ENCODE measurements around the gene SERHL2. TPM values are rescaled to one million over a fixed set of nuclear protein-coding genes. Genes with fewer than 3 reads are reported as not detected.
"Not testable (repeated sequence)": the region's sequence is repeated elsewhere in the genome, so short reads cannot be mapped to it uniquely, and the experiment has no call there.

The SERHL2 gene
- total RNA-seq, 1 donor from 2014 or later = not detected

GRCh38 chr22:42544686-42545085 lies 9.1 kb upstream of the SERHL2 start:
- H3K4me3 Mint-ChIP-seq = no peak overlapping the region

GRCh38 chr22:42547562-42547961 lies 6.2 kb upstream of the SERHL2 start:
- peaks cover 8% of the 10 kb centered on the region for H3K9me3 ChIP-seq (ENCODE audit: low read depth)
- TF ChIP-seq CTCF (IDR thresholded peaks at IDR 0.05) = no peak
- TF ChIP-seq EZH2phosphoT487 (IDR thresholded peaks at IDR 0.05) = no peak
- TF ChIP-seq EZH2 (IDR thresholded peaks at IDR 0.05) = no peak
- no peaks in the 10 kb centered on the region for H3K36me3 ChIP-seq
- Mint-ChIP-seq H3K27ac (no peak overlapping the region), H3K9me3 (peaks cover 15% of the 10 kb centered on the region), H3K4me1 (peaks cover 9% of the 10 kb centered on the region), H3K4me3 (no peak overlapping the region), H3K36me3 (peaks cover 3% of the 10 kb centered on the region), H3K27me3 (ENCODE audit: insufficient read depth, low read depth) (peaks cover 15% of the 10 kb centered on the region)
- no peak overlapping the region for H2AFZ ChIP-seq (replicated peaks)
- H3K79me2 ChIP-seq (ENCODE audit: low read depth) = no peaks in the 10 kb centered on the region
- H3K4me2 ChIP-seq = no peak overlapping the region
- no peak for DNase-seq (ENCODE audit: low spot score)
- no peaks in the 10 kb centered on the region for H3K4me1 ChIP-seq
- no peak overlapping the region for H3K9ac ChIP-seq
- peaks cover 9% of the 10 kb centered on the region for H3K27me3 ChIP-seq
- H3K4me3 ChIP-seq = no peak overlapping the region
- H4K20me1 ChIP-seq (ENCODE audit: low read depth) = no peaks in the 10 kb centered on the region
- H3F3A ChIP-seq (ENCODE audit: low read depth) = peaks cover 2% of the 10 kb centered on the region
- no peak overlapping the region for H3K27ac ChIP-seq

More at GRCh38 chr22:42544686-42545085, 9.1 kb upstream of the SERHL2 start:
- no peaks in the 10 kb centered on the region for H3K79me2 ChIP-seq (ENCODE audit: low read depth)
- Mint-ChIP-seq H3K27me3 (ENCODE audit: insufficient read depth, low read depth) (peaks cover 11% of the 10 kb centered on the region), H3K4me1 (peaks cover 5% of the 10 kb centered on the region), H3K27ac (no peak overlapping the region), H3K9me3 (peaks cover 2% of the 10 kb centered on the region), H3K36me3 (no peaks in the 10 kb centered on the region)
- no peaks in the 10 kb centered on the region for H3F3A ChIP-seq (ENCODE audit: low read depth)
- H3K4me2 ChIP-seq = no peak overlapping the region
- no peak for DNase-seq (ENCODE audit: low spot score)
- H3K27ac ChIP-seq = no peak overlapping the region
- no peak overlapping the region for H2AFZ ChIP-seq (replicated peaks)
- no peaks in the 10 kb centered on the region for H3K9me3 ChIP-seq (ENCODE audit: low read depth)
- H3K4me1 ChIP-seq = no peaks in the 10 kb centered on the region
- no peaks in the 10 kb centered on the region for H3K36me3 ChIP-seq
- TF ChIP-seq EZH2phosphoT487 (IDR thresholded peaks at IDR 0.05) (no peak), EZH2 (IDR thresholded peaks at IDR 0.05) (no peak), CTCF (IDR thresholded peaks at IDR 0.05) (no peak)
- H3K27me3 ChIP-seq = peaks cover 6% of the 10 kb centered on the region
- H3K4me3 ChIP-seq = no peak overlapping the region
- no peaks in the 10 kb centered on the region for H4K20me1 ChIP-seq (ENCODE audit: low read depth)
- H3K9ac ChIP-seq = no peak overlapping the region

- not testable (repeated sequence) for H3K27ac Mint-ChIP-seq; H3K4me2 ChIP-seq; H3F3A ChIP-seq (ENCODE audit: low read depth); H2AFZ ChIP-seq (replicated peaks); H3K36me3 Mint-ChIP-seq; H3K4me1 ChIP-seq; H3K27ac ChIP-seq; H3K9me3 ChIP-seq (ENCODE audit: low read depth); H3K9ac ChIP-seq; H3K4me3 ChIP-seq; H3K79me2 ChIP-seq (ENCODE audit: low read depth); H3K36me3 ChIP-seq; DNase-seq (ENCODE audit: low spot score); H3K4me3 Mint-ChIP-seq; H4K20me1 ChIP-seq (ENCODE audit: low read depth)
- peaks cover 20% of the 10 kb centered on the region for H3K27me3 Mint-ChIP-seq (ENCODE audit: insufficient read depth, low read depth)
- peaks cover 12% of the 10 kb centered on the region for H3K27me3 ChIP-seq
- peaks cover 12% of the 10 kb centered on the region for H3K4me1 Mint-ChIP-seq
- H3K9me3 Mint-ChIP-seq = peaks cover 15% of the 10 kb centered on the region
Observed at GRCh38 chr22:42548126-42548525, 5.6 kb upstream of the SERHL2 start.

GRCh38 chr22:42548597-42549330 lies 5.0 kb upstream of the SERHL2 start:
- Mint-ChIP-seq H3K27ac (peak overlapping the region; percentile 55), H3K27me3 (ENCODE audit: insufficient read depth, low read depth) (peaks cover 22% of the 10 kb centered on the region), H3K4me1 (peaks cover 15% of the 10 kb centered on the region), H3K4me3 (peak overlapping the region; percentile 19), H3K36me3 (peaks cover 6% of the 10 kb centered on the region), H3K9me3 (peaks cover 15% of the 10 kb centered on the region)
- H4K20me1 ChIP-seq (ENCODE audit: low read depth) = no peaks in the 10 kb centered on the region
- H3K36me3 ChIP-seq = no peaks in the 10 kb centered on the region
- H2AFZ ChIP-seq (replicated peaks) = no peak overlapping the region
- no peaks in the 10 kb centered on the region for H3K79me2 ChIP-seq (ENCODE audit: low read depth)
- peaks cover 13% of the 10 kb centered on the region for H3F3A ChIP-seq (ENCODE audit: low read depth)
- peaks cover 19% of the 10 kb centered on the region for H3K27me3 ChIP-seq
- no peak for DNase-seq (ENCODE audit: low spot score)
- no peak overlapping the region for H3K27ac ChIP-seq
- no peak overlapping the region for H3K4me2 ChIP-seq
- H3K9ac ChIP-seq = no peak overlapping the region
- H3K9me3 ChIP-seq (ENCODE audit: low read depth) = peaks cover 8% of the 10 kb centered on the region
- H3K4me3 ChIP-seq = no peak overlapping the region
- no peaks in the 10 kb centered on the region for H3K4me1 ChIP-seq
- TF ChIP-seq CTCF (IDR thresholded peaks at IDR 0.05) = no peak
- TF ChIP-seq EZH2phosphoT487 (IDR thresholded peaks at IDR 0.05) = no peak
- TF ChIP-seq EZH2 (IDR thresholded peaks at IDR 0.05) = no peak

All from neural progenitor cell (in vitro differentiated cells).